ENCODE results near the gene SERTAD2. TPM values are rescaled to one million over a fixed set of nuclear protein-coding genes. Genes with fewer than 3 reads are reported as not detected.

SERTAD2 gene
- total RNA-seq, 1 donor from 2014 or later = 27.3 TPM

DNA sequence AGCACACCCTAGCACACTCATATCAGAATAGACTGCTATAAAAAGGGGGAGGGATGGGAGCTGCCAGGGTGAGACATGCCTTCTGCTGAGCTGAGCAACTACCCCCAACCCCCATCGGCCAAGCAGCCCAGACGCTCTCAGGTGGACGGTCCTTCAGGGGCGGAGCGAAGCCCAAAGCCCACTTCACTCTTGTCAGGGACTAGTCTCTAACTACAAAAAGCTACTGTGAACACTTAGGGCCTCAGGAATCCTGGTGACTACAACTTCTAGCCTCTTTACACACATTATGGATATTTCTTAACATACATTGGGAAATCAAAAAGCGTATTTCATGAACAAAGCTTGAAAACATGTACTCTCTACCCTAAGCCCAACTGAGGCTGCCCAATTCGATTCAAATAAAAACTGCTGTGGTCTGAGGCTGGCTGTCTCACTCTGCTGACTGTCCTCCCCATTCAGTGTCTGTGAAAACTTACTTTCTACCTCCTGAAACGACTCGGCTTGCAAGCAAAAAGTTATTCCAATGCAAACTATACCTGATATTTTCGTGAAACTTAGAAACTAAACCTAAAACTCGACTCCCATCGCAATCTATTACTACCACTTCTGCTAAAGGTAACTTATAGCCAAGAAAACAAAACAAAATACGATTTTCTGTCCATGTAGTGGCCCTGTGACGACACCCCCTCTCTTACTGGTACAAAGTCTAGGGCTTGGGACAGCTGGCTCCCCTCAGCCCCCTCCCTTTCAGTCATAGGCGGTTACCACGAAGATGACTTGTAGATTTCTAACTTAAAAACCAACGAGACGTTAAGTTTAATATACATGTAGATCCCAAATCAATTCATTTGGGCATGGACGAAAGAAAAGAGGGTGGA is 1.2 kb downstream of the SERTAD2 start:
- Mint-ChIP-seq H3K27me3 (ENCODE audit: insufficient read depth) (peaks cover 3% of the 10 kb centered on the region), H3K27ac (peak overlapping the region; percentile 90), H3K4me3 (peak overlapping the region; percentile 90), H3K4me1 (ENCODE audit: low read depth) (peaks cover 72% of the 10 kb centered on the region), H3K36me3 (ENCODE audit: low read depth) (peaks cover 10% of the 10 kb centered on the region), H3K9me3 (no peaks in the 10 kb centered on the region)
- intact Hi-C loops (cut with micrococcal nuclease) = loop anchor here (1.0 to 10.0 kb wide), 7 partner anchors 14 to 808 kb away; partner anchors contain the start of genes CEP68 and UGP2
- DNase-seq (ENCODE audit: low spot score) = no peak

DNA sequence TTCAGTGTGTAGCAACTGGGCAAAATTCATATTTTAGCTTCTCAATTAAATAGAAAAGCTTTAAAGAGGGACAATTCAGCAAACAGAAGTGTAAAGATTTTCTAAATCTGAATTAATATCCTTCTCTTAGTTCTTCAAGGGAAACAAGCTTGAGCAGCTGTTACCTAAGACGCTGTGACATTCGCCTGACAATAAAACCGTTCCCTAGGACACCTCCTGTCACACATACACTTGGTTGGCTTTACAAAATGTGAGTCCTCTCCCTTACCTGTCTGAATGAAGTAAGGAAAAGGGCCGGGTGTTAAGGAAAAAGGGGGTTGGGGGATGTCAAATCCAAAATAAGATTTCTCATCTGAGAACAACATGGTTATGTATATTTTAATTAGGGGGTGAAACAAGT is 2.1 kb downstream of the SERTAD2 start:
- no peak overlapping the region for H3K27ac Mint-ChIP-seq
- peaks cover 78% of the 10 kb centered on the region for H3K4me1 Mint-ChIP-seq (ENCODE audit: low read depth)
- peak overlapping the region; percentile 90 for H3K4me3 Mint-ChIP-seq
- peaks cover 10% of the 10 kb centered on the region for H3K36me3 Mint-ChIP-seq (ENCODE audit: low read depth)
- intact Hi-C loops (cut with micrococcal nuclease) = loop anchor here (5.0 to 10.0 kb wide), 3 partner anchors 549 to 807 kb away; partner anchors contain the start of gene UGP2
- DNase-seq (ENCODE audit: low spot score) = no peak
- peaks cover 3% of the 10 kb centered on the region for H3K27me3 Mint-ChIP-seq (ENCODE audit: insufficient read depth)
- no peaks in the 10 kb centered on the region for H3K9me3 Mint-ChIP-seq

DNA sequence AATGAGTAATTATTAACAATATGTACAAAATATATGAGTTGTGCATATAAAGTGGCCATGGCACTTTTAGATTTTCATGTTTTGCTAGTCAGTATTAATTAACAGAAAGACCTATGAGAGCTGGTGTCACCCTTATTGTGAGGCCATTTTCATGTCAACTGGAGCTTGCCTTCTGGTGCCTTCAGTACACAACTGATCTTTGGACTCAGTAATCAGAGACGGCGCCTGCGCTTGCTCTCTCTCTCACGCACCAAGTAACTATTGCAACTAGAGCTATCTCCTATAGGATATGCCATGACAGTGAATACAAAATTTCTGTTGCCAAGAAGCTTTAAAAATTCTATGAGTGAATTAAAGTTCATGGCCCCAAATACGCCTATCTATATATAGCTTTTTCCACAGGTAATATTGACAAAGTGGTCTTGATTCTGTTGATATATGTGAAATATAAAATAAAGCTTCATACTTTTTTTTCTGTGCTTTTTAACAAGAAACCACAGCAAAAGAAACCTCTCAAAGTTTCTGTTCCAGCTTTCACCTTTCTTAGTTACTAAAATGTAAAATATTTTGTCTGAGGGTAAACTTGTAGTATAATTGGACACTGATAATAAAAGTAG is 2.9 kb downstream of the SERTAD2 start:
- no peaks in the 10 kb centered on the region for H3K9me3 Mint-ChIP-seq
- intact Hi-C loops (cut with micrococcal nuclease) = loop anchor here (5.0 to 10.0 kb wide), 3 partner anchors 549 to 806 kb away; partner anchors contain the start of gene UGP2
- H3K4me3 Mint-ChIP-seq = peak overlapping the region; percentile 30
- no peak for DNase-seq (ENCODE audit: low spot score)
- H3K4me1 Mint-ChIP-seq (ENCODE audit: low read depth) = peaks cover 82% of the 10 kb centered on the region
- H3K27me3 Mint-ChIP-seq (ENCODE audit: insufficient read depth) = peaks cover 3% of the 10 kb centered on the region
- peaks cover 10% of the 10 kb centered on the region for H3K36me3 Mint-ChIP-seq (ENCODE audit: low read depth)
- no peak overlapping the region for H3K27ac Mint-ChIP-seq

DNA sequence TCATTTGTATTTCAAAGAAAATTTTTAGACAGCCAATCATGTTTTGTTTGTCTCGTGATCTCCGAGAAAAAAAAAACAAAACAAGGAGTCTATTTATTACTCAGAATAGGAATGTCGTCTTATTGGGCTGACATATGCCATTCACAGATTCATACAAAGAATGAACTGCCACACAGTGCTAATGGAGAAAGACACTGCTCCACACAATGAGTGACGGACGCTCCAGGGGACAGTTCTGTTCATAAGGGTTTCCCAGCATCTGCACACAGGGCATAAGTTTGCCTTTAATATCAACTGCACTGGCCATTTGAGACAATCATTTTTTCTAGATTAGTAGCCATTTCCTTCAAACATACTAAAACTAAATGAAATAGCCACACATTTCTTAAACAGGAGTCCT is 3.4 kb downstream of the SERTAD2 start:
- Mint-ChIP-seq H3K4me3 (no peak overlapping the region), H3K27me3 (ENCODE audit: insufficient read depth) (peaks cover 3% of the 10 kb centered on the region), H3K27ac (no peak overlapping the region), H3K36me3 (ENCODE audit: low read depth) (peaks cover 10% of the 10 kb centered on the region), H3K4me1 (ENCODE audit: low read depth) (peaks cover 77% of the 10 kb centered on the region), H3K9me3 (no peaks in the 10 kb centered on the region)
- DNase-seq (ENCODE audit: low spot score) = no peak
- intact Hi-C loops (cut with micrococcal nuclease) = loop anchor here (5.0 to 10.0 kb wide), 3 partner anchors 548 to 805 kb away; partner anchors contain the start of gene UGP2

DNA sequence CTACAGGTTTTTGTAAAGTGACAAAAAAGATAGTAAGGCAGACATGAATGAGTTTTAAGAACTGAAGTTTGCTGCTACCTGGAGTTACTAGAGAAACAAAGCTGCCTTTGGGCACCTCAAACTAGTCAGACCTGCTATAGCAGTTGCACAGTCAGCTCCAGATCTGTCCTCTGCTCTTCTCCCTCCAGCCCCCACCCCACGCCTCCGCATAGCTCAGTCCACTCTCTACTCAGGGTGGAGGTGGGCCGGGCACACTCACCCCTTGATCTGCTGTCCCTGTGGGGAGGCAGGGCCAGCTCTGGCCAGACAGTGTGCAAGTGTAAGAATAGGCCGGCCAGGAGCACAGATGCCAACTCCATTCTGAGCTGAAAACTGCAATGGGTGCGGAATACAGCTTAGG is 4.1 kb downstream of the SERTAD2 start:
- Mint-ChIP-seq H3K36me3 (ENCODE audit: low read depth) (peaks cover 10% of the 10 kb centered on the region), H3K9me3 (no peaks in the 10 kb centered on the region), H3K4me1 (ENCODE audit: low read depth) (peaks cover 77% of the 10 kb centered on the region), H3K4me3 (peak overlapping the region; percentile 59), H3K27me3 (ENCODE audit: insufficient read depth) (peaks cover 3% of the 10 kb centered on the region), H3K27ac (peak overlapping the region; percentile 58)
- intact Hi-C loops (cut with micrococcal nuclease) = loop anchor here (5.0 to 10.0 kb wide), 3 partner anchors 547 to 805 kb away; partner anchors contain the start of gene UGP2
- DNase-seq (ENCODE audit: low spot score) = no peak

DNA sequence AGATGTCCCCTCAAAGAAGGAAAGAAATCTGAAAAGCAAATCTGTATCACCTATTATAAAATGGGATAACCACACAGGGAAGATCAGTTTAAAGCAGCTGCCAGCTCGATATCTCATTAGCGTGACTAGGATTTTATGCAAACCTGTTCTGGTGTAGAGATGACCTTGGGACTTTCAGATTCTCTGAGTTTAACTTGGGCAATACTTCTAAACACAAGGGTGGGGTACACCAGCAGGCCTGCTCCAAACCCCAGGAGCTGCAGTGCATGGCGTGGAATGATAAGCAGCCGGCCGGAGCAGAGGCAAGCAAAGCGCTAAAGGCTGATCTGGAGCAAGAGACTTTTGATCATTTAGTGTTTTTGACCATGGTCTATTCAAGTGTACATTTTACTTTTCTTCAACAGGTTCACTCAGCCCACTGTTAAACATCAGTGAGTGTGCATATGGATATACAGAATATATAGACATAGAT is 4.7 kb downstream of the SERTAD2 start:
- no peaks in the 10 kb centered on the region for H3K9me3 Mint-ChIP-seq
- intact Hi-C loops (cut with micrococcal nuclease) = no loop called here

DNA sequence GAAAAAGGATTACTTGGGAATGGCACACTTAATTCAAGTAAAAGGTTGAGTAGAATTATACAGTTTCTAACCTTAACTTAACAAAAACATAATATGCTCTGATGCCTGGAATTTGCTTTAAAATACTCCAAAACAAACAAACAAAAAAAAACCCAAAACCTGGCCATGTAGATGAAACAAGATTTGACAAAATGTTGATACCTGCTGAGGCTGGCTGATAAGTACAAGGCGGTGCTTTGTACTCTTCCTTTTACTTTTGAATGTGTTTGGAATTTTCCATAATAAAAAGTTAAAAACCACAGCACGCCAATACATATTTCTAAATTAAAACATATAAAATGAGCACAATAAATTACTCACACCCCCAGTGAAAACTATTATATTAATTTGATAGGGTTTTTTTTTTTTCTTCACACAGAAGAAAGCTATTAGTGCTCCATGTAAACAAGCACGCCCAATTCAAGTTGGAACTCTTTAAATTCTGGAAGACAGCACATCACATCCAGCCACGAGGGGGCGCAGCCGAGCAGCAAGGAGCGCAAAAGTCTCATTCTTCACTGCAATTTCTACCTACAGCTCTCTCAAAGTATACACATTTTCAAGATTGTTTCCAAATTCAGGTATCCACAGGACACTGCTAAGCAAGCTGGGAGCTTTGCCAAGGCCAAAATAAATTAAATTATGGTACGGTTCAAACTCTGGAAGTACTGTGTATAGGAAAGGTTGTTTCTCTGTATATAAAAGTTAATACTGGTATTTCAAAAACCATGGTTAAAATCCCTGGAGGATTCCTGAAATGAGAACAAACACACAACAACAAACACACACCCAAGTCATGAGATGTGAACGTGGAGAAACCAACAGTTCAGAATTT is 7.5 kb downstream of the SERTAD2 start:
- H3K36me3 Mint-ChIP-seq (ENCODE audit: low read depth) = peaks cover 5% of the 10 kb centered on the region

More for the DNA sequence above, 4.7 kb downstream of the SERTAD2 start:
- DNase-seq (ENCODE audit: low spot score) = no peak
- H3K4me3 Mint-ChIP-seq = peak overlapping the region; percentile 35
- peaks cover 3% of the 10 kb centered on the region for H3K27me3 Mint-ChIP-seq (ENCODE audit: insufficient read depth)
- peaks cover 80% of the 10 kb centered on the region for H3K4me1 Mint-ChIP-seq (ENCODE audit: low read depth)
- peaks cover 10% of the 10 kb centered on the region for H3K36me3 Mint-ChIP-seq (ENCODE audit: low read depth)
- H3K27ac Mint-ChIP-seq = no peak overlapping the region

DNA sequence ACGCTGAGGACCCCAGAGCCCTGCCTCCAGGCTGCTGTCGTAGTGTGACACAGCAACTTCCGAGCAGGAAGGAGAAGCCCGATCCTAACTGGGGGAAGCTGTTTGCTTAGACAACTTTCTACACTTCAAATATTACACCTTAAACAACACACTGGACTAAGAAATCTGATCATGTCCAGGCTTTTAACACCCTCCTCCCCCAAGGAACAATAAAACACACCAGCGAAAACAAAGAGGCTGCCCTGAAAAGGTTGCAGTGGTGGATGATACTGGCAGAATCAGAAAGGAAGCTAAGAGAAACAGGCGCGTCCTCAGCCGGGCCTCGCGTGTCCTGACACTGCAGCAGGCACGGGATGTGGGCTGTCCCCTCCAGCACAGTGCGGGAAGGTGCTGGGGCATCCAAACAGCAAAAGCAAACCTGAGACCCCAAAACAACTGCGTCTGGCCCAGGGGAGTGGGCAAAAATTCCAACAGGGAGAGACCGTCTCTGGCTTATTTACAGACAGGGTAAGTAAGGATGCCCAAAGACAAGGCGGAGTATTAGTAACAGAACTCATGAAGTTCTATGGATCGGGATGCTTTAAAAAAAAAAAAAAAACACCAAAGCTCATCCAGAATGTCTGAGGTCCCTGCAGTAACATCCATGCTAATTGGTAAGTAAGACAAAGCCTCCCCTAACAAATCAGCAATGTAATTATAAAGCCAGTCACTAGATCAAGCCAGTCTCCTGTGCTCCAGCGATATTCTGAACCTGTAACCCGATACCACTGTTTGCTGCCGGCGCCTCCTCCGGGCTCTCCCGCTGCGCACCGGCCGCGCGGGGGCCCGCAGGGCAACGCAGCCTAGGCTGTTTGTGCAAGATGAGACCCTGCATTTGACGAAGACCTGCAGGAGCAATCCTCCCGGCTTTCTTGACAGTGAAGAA is 9.0 kb downstream of the SERTAD2 start:
- H3K9me3 Mint-ChIP-seq = no peaks in the 10 kb centered on the region
- peak overlapping the region; percentile 86 for H3K4me3 Mint-ChIP-seq
- H3K4me1 Mint-ChIP-seq (ENCODE audit: low read depth) = peaks cover 82% of the 10 kb centered on the region
- DNase-seq (ENCODE audit: low spot score) = peak; percentile 51
- intact Hi-C loops (cut with micrococcal nuclease) = loop anchor here (1.0 to 2.0 kb wide), 5 partner anchors 11 to 314 kb away; partner anchors contain the start of gene AFTPH
- H3K27me3 Mint-ChIP-seq (ENCODE audit: insufficient read depth) = peaks cover 3% of the 10 kb centered on the region
- H3K36me3 Mint-ChIP-seq (ENCODE audit: low read depth) = peaks cover 5% of the 10 kb centered on the region
- H3K27ac Mint-ChIP-seq = peak overlapping the region; percentile 90

More for the DNA sequence above, 7.5 kb downstream of the SERTAD2 start:
- Mint-ChIP-seq H3K9me3 (no peaks in the 10 kb centered on the region), H3K4me3 (peak overlapping the region; percentile 51), H3K4me1 (ENCODE audit: low read depth) (peaks cover 81% of the 10 kb centered on the region), H3K27me3 (ENCODE audit: insufficient read depth) (peaks cover 3% of the 10 kb centered on the region), H3K27ac (no peak overlapping the region)
- DNase-seq (ENCODE audit: low spot score) = peak; percentile 73
- intact Hi-C loops (cut with micrococcal nuclease) = loop anchor here (1.0 to 2.0 kb wide), 6 partner anchors 59 to 227 kb away; no protein-coding TSS in a partner anchor

DNA sequence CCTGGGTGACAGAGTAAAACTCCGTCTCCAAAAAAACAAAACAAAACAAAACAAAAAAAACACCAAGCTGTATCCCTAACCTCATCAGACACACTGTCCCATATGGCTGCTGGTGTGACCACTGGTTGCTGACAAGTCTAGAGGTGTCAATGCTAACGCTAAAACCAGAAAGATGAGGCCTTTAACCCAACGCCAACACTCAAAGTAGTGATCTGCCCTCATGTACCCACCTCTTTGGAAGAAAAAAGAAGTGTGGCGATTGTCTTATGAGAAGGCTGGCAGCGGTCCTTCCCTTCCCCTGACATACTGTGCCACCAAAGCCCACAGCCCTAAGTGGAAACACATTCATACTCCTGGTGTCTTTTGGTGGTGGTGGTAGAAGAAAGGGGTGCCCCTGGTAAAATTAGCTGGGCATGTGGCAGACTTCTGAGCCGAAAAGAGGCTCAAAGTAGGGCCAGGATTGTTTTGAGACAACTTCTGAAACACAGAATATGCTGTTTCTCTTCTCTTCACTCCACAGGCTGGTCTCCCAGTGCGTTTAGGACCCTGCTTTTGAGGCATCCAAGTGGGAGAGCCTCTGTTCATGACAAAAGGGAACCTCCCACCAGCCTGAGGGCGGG is 9.8 kb downstream of the SERTAD2 start:
- peaks cover 5% of the 10 kb centered on the region for H3K36me3 Mint-ChIP-seq (ENCODE audit: low read depth)
- peaks cover 82% of the 10 kb centered on the region for H3K4me1 Mint-ChIP-seq (ENCODE audit: low read depth)
- DNase-seq (ENCODE audit: low spot score) = no peak
- H3K9me3 Mint-ChIP-seq = no peaks in the 10 kb centered on the region
- peak overlapping the region; percentile 86 for H3K4me3 Mint-ChIP-seq
- peaks cover 3% of the 10 kb centered on the region for H3K27me3 Mint-ChIP-seq (ENCODE audit: insufficient read depth)
- intact Hi-C loops (cut with micrococcal nuclease) = loop anchor here (1.0 to 2.0 kb wide), 3 partner anchors 107 to 313 kb away; partner anchors contain the start of gene AFTPH
- H3K27ac Mint-ChIP-seq = peak overlapping the region; percentile 90

DNA sequence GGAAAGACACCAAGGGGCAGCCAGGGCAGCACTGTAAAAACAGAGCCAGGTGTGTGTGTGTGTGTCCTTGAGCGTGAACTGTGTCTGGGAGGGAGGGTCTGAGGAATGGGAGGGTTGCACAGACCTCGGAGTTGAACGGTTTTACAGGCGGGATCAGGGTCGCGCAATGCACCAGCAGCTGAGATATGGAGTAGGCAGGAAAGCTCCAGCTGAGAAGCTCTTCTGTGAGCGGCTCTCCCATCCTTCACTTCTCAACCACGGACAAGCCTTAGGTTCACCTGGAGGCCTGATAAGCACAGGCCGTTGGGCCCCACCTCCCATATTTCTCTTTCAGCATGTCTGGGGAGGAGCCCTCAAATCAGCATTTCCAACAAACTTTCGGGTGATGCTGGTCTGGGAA is 12.1 kb downstream of the SERTAD2 start:
- H3K4me3 Mint-ChIP-seq = no peak overlapping the region
- intact Hi-C loops (cut with micrococcal nuclease) = no loop called here
- no peaks in the 10 kb centered on the region for H3K27me3 Mint-ChIP-seq (ENCODE audit: insufficient read depth)
- H3K4me1 Mint-ChIP-seq (ENCODE audit: low read depth) = peaks cover 85% of the 10 kb centered on the region
- H3K27ac Mint-ChIP-seq = no peak overlapping the region
- no peaks in the 10 kb centered on the region for H3K9me3 Mint-ChIP-seq
- peaks cover 8% of the 10 kb centered on the region for H3K36me3 Mint-ChIP-seq (ENCODE audit: low read depth)
- no peak for DNase-seq (ENCODE audit: low spot score)
